ENCODE results near the gene DCP1B. TPM values are rescaled to one million over a fixed set of nuclear protein-coding genes. Genes with fewer than 3 reads are reported as not detected.

DCP1B gene
- total and polyA plus RNA-seq, 4 donors, result 3.5 to 5.5 (median 4.6) TPM

DNA sequence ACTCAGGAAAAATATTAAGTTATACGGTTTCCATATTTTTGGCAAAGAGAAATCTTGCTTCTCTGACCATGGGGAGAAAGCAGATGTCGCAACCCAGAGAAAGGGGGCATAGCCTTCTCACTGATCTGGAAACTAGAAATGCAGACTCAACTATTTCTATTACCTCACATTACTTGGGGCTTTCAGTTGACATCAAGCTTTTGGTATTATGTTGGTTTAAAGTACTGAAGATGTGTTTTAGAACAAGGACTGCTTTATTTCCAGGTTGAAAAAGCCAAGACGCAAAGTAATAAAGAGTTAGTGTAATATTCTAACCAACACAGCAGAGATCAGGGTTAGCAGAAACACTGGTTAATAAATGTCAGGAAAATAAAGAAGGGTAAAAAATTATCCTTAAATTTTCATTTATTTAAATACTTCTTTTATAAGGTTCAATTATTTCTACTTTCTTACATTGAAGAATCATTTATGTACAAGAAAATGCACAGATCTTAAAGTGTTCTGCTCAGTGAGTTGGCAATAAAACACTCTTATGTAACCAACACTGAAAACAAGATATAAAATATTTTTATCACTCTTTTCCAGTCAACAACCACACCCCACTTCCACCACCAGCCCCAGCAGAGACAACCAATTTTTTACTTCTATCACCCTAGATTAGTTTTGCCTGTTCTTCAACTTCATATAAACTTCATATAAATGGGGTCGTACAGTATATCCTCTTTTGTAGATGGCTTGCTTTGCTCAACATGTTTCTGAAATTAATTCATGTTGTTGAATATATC lies 26.0 kb downstream of the DCP1B start (continued):
- TF ChIP-seq, protein P1, sequence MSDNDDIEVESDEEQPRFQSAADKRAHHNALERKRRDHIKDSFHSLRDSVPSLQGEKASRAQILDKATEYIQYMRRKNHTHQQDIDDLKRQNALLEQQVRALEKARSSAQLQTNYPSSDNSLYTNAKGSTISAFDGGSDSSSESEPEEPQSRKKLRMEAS (IDR thresholded peaks at IDR 0.05), result no peak
- TF ChIP-seq FOXA1 (IDR thresholded peaks at IDR 0.05), result no peak

DNA sequence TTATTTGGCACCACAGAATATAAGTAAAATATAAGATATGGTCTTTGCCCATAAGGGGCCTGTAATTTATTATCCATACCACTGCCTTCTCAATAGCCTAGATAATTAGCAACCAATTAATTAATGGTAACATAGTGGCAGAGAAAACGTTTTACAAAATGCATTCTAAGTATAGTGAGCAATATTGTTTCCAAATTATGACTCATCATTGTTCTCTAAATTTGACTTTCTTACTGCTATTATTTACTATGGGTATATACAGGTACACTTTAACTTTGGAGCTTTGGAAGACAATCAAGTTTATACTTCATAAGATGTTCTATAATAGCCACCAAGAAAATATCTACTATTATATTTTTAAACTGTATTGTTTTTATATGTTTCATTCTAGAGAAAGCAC lies 26.7 kb downstream of the DCP1B start:
- Histone ChIP-seq H3K9ac (ENCODE audit: low read depth in 1 of 2, low read length in 2 of 2) (no peak overlapping the region), H3K9me3 (ENCODE audit: control insufficient read depth in 4 of 4, low read length in 3 of 4) (no peaks in the 10 kb centered on the region), H3K4me1 (ENCODE audit: control insufficient read depth in 4 of 4, insufficient read depth in 4 of 4, low read length in 3 of 4) (no peaks in the 10 kb centered on the region), H3K27ac (ENCODE audit: low read depth in 1 of 2, low read length in 2 of 2) (no peak overlapping the region), H3K27me3 (ENCODE audit: control insufficient read depth in 4 of 4, insufficient read depth in 4 of 4, low read length in 3 of 4) (no peaks in the 10 kb centered on the region), H3K36me3 (ENCODE audit: control insufficient read depth in 4 of 4, insufficient read depth in 3 of 4, low read depth in 1 of 4, low read length in 3 of 4) (peaks cover 0 to 1% (median 0%) of the 10 kb centered on the region in 4 donors), H3K4me3 (ENCODE audit: low read depth in 1 of 3, low read length in 3 of 3) (no peak overlapping the region)
- 59% methylated on average over 1 of the region's 1 CpG for WGBS
- TF ChIP-seq, protein P2, sequence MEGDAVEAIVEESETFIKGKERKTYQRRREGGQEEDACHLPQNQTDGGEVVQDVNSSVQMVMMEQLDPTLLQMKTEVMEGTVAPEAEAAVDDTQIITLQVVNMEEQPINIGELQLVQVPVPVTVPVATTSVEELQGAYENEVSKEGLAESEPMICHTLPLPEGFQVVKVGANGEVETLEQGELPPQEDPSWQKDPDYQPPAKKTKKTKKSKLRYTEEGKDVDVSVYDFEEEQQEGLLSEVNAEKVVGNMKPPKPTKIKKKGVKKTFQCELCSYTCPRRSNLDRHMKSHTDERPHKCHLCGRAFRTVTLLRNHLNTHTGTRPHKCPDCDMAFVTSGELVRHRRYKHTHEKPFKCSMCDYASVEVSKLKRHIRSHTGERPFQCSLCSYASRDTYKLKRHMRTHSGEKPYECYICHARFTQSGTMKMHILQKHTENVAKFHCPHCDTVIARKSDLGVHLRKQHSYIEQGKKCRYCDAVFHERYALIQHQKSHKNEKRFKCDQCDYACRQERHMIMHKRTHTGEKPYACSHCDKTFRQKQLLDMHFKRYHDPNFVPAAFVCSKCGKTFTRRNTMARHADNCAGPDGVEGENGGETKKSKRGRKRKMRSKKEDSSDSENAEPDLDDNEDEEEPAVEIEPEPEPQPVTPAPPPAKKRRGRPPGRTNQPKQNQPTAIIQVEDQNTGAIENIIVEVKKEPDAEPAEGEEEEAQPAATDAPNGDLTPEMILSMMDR (IDR thresholded peaks at IDR 0.05; ENCODE audit: low read depth, low read length, missing input control), result no peak
- TF ChIP-seq, protein P3, sequence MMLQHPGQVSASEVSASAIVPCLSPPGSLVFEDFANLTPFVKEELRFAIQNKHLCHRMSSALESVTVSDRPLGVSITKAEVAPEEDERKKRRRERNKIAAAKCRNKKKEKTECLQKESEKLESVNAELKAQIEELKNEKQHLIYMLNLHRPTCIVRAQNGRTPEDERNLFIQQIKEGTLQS (IDR thresholded peaks at IDR 0.05), result no peak
- no peak for TF ChIP-seq FOXA1 (IDR thresholded peaks at IDR 0.05)
- TF ChIP-seq RXRA (IDR thresholded peaks at IDR 0.05), result no peak
- TF ChIP-seq SP1 (IDR thresholded peaks at IDR 0.05), result no peak
- no peak for TF ChIP-seq RAD21 (IDR thresholded peaks at IDR 0.05)
- TF ChIP-seq HNF4A (conservative IDR thresholded peaks at IDR 0.05), result no peak
- no peak for TF ChIP-seq HNF4G (IDR thresholded peaks at IDR 0.05)
- TF ChIP-seq FOXA2 (IDR thresholded peaks at IDR 0.05), result no peak
- no peak for TF ChIP-seq JUND (IDR thresholded peaks at IDR 0.05)
- no peak for TF ChIP-seq YY1 (IDR thresholded peaks at IDR 0.05)
- no peak for TF ChIP-seq GABPA (IDR thresholded peaks at IDR 0.05 in 1 of 2, conservative IDR thresholded peaks at IDR 0.05 in 1 of 2)
- no peak for TF ChIP-seq TAF1 (conservative IDR thresholded peaks at IDR 0.05)
- no peak for DNase-seq (ENCODE audit: low spot score)

DNA sequence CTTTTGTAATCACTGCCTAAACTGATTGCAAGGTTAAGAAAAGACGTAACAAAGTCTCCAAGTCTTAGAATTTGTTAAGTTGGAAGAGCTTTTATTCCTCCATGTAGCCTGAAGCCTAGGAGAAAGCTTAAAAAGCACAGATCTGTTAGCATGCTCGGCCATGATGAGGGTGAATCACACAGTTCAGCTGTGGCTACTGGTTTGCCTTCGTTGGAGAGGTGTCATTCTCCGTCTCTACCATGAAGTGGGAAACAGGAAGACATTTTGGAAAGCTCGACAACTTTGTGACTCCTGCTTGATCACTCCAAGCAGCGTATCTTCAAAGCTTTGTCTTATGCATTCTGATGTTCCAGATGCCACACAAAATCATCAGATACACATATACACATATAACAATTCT lies 27.1 kb downstream of the DCP1B start:
- no peaks in the 10 kb centered on the region for H3K27me3 ChIP-seq (ENCODE audit: control insufficient read depth in 4 of 4, insufficient read depth in 4 of 4, low read length in 3 of 4)
- H3K36me3 ChIP-seq (ENCODE audit: control insufficient read depth in 4 of 4, insufficient read depth in 3 of 4, low read depth in 1 of 4, low read length in 3 of 4), result peaks cover 0 to 1% (median 0%) of the 10 kb centered on the region in 4 donors
- TF ChIP-seq, protein P3 (IDR thresholded peaks at IDR 0.05), result no peak
- TF ChIP-seq RXRA (IDR thresholded peaks at IDR 0.05) (no peak), EGR1 (IDR thresholded peaks at IDR 0.05; ENCODE audit: low read depth in 2 of 2) (no peak), HNF4G (IDR thresholded peaks at IDR 0.05) (no peak), JUND (IDR thresholded peaks at IDR 0.05) (no peak), NR2F2 (IDR thresholded peaks at IDR 0.05) (no peak), SP1 (IDR thresholded peaks at IDR 0.05) (no peak), YY1 (IDR thresholded peaks at IDR 0.05) (no peak), FOXA2 (IDR thresholded peaks at IDR 0.05) (no peak), TAF1 (conservative IDR thresholded peaks at IDR 0.05) (no peak), RAD21 (IDR thresholded peaks at IDR 0.05) (no peak)
- TF ChIP-seq, protein P4, sequence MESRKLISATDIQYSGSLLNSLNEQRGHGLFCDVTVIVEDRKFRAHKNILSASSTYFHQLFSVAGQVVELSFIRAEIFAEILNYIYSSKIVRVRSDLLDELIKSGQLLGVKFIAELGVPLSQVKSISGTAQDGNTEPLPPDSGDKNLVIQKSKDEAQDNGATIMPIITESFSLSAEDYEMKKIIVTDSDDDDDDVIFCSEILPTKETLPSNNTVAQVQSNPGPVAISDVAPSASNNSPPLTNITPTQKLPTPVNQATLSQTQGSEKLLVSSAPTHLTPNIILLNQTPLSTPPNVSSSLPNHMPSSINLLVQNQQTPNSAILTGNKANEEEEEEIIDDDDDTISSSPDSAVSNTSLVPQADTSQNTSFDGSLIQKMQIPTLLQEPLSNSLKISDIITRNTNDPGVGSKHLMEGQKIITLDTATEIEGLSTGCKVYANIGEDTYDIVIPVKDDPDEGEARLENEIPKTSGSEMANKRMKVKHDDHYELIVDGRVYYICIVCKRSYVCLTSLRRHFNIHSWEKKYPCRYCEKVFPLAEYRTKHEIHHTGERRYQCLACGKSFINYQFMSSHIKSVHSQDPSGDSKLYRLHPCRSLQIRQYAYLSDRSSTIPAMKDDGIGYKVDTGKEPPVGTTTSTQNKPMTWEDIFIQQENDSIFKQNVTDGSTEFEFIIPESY (IDR thresholded peaks at IDR 0.05), result no peak
- TF ChIP-seq, protein P5, sequence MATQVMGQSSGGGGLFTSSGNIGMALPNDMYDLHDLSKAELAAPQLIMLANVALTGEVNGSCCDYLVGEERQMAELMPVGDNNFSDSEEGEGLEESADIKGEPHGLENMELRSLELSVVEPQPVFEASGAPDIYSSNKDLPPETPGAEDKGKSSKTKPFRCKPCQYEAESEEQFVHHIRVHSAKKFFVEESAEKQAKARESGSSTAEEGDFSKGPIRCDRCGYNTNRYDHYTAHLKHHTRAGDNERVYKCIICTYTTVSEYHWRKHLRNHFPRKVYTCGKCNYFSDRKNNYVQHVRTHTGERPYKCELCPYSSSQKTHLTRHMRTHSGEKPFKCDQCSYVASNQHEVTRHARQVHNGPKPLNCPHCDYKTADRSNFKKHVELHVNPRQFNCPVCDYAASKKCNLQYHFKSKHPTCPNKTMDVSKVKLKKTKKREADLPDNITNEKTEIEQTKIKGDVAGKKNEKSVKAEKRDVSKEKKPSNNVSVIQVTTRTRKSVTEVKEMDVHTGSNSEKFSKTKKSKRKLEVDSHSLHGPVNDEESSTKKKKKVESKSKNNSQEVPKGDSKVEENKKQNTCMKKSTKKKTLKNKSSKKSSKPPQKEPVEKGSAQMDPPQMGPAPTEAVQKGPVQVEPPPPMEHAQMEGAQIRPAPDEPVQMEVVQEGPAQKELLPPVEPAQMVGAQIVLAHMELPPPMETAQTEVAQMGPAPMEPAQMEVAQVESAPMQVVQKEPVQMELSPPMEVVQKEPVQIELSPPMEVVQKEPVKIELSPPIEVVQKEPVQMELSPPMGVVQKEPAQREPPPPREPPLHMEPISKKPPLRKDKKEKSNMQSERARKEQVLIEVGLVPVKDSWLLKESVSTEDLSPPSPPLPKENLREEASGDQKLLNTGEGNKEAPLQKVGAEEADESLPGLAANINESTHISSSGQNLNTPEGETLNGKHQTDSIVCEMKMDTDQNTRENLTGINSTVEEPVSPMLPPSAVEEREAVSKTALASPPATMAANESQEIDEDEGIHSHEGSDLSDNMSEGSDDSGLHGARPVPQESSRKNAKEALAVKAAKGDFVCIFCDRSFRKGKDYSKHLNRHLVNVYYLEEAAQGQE (IDR thresholded peaks at IDR 0.05), result no peak
- no peak overlapping the region for H3K4me3 ChIP-seq (ENCODE audit: low read depth in 1 of 3, low read length in 3 of 3)
- H3K27ac ChIP-seq (ENCODE audit: low read depth in 1 of 2, low read length in 2 of 2), result no peak overlapping the region
- H3K9ac ChIP-seq (ENCODE audit: low read depth in 1 of 2, low read length in 2 of 2), result no peak overlapping the region
- DNase-seq (ENCODE audit: low spot score), result no peak
- no peaks in the 10 kb centered on the region for H3K9me3 ChIP-seq (ENCODE audit: control insufficient read depth in 4 of 4, low read length in 3 of 4)
- H3K4me1 ChIP-seq (ENCODE audit: control insufficient read depth in 4 of 4, insufficient read depth in 4 of 4, low read length in 3 of 4), result no peaks in the 10 kb centered on the region
- whole genome bisulfite sequencing, result 92% methylated on average over 6 of the region's 6 CpGs
